GM19397 (cell line): Measurements from ENCODE around the gene CUX1.

Source experiments
- ATAC-seq: cut with Tn5 transposase; IDR thresholded peaks from one replicate; pipeline ENCODE4 v1.9.1; 2021; ENCODE audit warnings: mild to moderate bottlenecking, moderate library complexity; ENCODE audit not compliant: unreplicated experiment

The CUX1 gene

GRCh38 chr7:102089175-102090098, 272.0 kb downstream of the CUX1 start:
- no peak for ATAC-seq

- no peak for ATAC-seq
Measured at GRCh38 chr7:102093599-102094315, 276.3 kb downstream of the CUX1 start.

GRCh38 chr7:102094316-102094650, 276.9 kb downstream of the CUX1 start:
- ATAC-seq = no peak

- no peak for ATAC-seq
Measured at GRCh38 chr7:102095321-102096011, 278.0 kb downstream of the CUX1 start.

GRCh38 chr7:102096012-102096332, 278.5 kb downstream of the CUX1 start:
- ATAC-seq = no peak

- ATAC-seq = no peak
Measured at GRCh38 chr7:102096706-102097427, 279.4 kb downstream of the CUX1 start.

GRCh38 chr7:102097601-102098161, 280.3 kb downstream of the CUX1 start:
- ATAC-seq = no peak

GRCh38 chr7:102098986-102099385, 281.6 kb downstream of the CUX1 start:
- no peak for ATAC-seq

- no peak for ATAC-seq
Measured at GRCh38 chr7:102099474-102099873, 282.0 kb downstream of the CUX1 start.

GRCh38 chr7:102101111-102101551, 283.7 kb downstream of the CUX1 start:
- ATAC-seq = no peak

GRCh38 chr7:102101926-102102325, 284.5 kb downstream of the CUX1 start:
- no peak for ATAC-seq

- no peak for ATAC-seq
Measured at GRCh38 chr7:102103027-102103372, 285.6 kb downstream of the CUX1 start.

GRCh38 chr7:102104245-102104644, 286.8 kb downstream of the CUX1 start:
- ATAC-seq = no peak

- no peak for ATAC-seq
Measured at GRCh38 chr7:102106625-102107024, 289.2 kb downstream of the CUX1 start.

GRCh38 chr7:102107474-102108104, 290.2 kb downstream of the CUX1 start:
- no peak for ATAC-seq

- ATAC-seq = no peak
Measured at GRCh38 chr7:102111061-102112041, 293.9 kb downstream of the CUX1 start.

- ATAC-seq = no peak
Measured at GRCh38 chr7:102115181-102115580, 297.8 kb downstream of the CUX1 start.

GRCh38 chr7:102115931-102116330, 298.5 kb downstream of the CUX1 start:
- no peak for ATAC-seq

- ATAC-seq = no peak
Measured at GRCh38 chr7:102117743-102118142, 300.3 kb downstream of the CUX1 start.
